Gastrocnemius medialis (tissue), 4 donors: Measurements from ENCODE around the gene PTGS2.

ENCODE experiments used
- CTCF ChIP-seq, 5 experiments: fragments of 450-650 bp in 3 of 5; fragments of 200-600 bp in 2 of 5; sonication (generic) in 2 of 5; IDR thresholded peaks in 4 of 5; conservative IDR thresholded peaks in 1 of 5; 1 replicate in 4 of 5; 2 replicates in 1 of 5; pipeline ENCODE4 v1.5.1; 2016 to 2019; ENCODE audit warnings: antibody characterized with exemption in 5 of 5, mild to moderate bottlenecking in 3 of 5, moderate library complexity in 3 of 5
- POLR2A ChIP-seq, 2 donors: fragments of 450-650 bp; IDR thresholded peaks; one replicate each; pipeline ENCODE4 v1.6.1; 2017; ENCODE audit warnings: antibody characterized with exemption in 2 of 2, mild to moderate bottlenecking in 2 of 2, moderate library complexity in 2 of 2

GRCh38 chr1:186689376-186689775 is 9.2 kb upstream of the PTGS2 start:
- no peak for TF ChIP-seq POLR2A (IDR thresholded peaks at IDR 0.05)
- no peak for TF ChIP-seq CTCF (IDR thresholded peaks at IDR 0.05 in 4 of 5, conservative IDR thresholded peaks at IDR 0.05 in 1 of 5)
